HEK293T (cell line): ENCODE results near the gene GATA3.
"Not testable (repeated sequence)": the region's sequence is repeated elsewhere in the genome, so short reads cannot be mapped to it uniquely, and the experiment has no call there.

Source experiments
- CTCF ChIA-PET: fragments of 350-600 bp; formaldehyde crosslinking; extraction: SDS; loops from one replicate; lab custom pipeline; 2021; ENCODE audit warnings: antibody characterized with exemption, inconsistent platforms; lab: Yijun Ruan, JAX
- POLR2A ChIA-PET: fragments of 350-600 bp; formaldehyde crosslinking; extraction: SDS; loops from one replicate; lab custom pipeline; 2020; ENCODE audit warnings: antibody characterized with exemption, inconsistent platforms; lab: Yijun Ruan, JAX
- DNase-seq: peaks from one replicate; pipeline ENCODE4 v3.0.0; 2012; ENCODE audit warnings: mixed read lengths; ENCODE audit errors: extremely low spot score
- ARNT ChIP-seq: fragments of 450-650 bp; IDR thresholded peaks from 2 replicates; pipeline ENCODE4 v1.6.1; 2017; ENCODE audit warnings: mild to moderate bottlenecking
- BHLHE40 ChIP-seq: fragments of 450-650 bp; IDR thresholded peaks from 2 replicates; pipeline ENCODE4 v1.6.1; 2016; ENCODE audit warnings: mild to moderate bottlenecking, moderate library complexity, borderline replicate concordance
- CTBP1 ChIP-seq: fragments of 450-650 bp; IDR thresholded peaks from 2 replicates; pipeline ENCODE4 v1.6.1; 2016; ENCODE audit warnings: borderline replicate concordance
- ELF4 ChIP-seq: fragments of 450-650 bp; IDR thresholded peaks from 2 replicates; pipeline ENCODE4 v1.6.1; 2017; ENCODE audit warnings: antibody characterized with exemption
- FOXA1 ChIP-seq: fragments of 450-650 bp; IDR thresholded peaks from 2 replicates; pipeline ENCODE4 v1.6.1; 2016; ENCODE audit warnings: mild to moderate bottlenecking
- FOXK2 ChIP-seq: fragments of 450-650 bp; IDR thresholded peaks from 2 replicates; pipeline ENCODE4 v1.6.1; 2016; ENCODE audit warnings: mild to moderate bottlenecking
- FOXM1 ChIP-seq: fragments of 450-650 bp; IDR thresholded peaks from 2 replicates; pipeline ENCODE4 v1.6.1; 2017; ENCODE audit warnings: mild to moderate bottlenecking, borderline replicate concordance
- HDGF ChIP-seq: fragments of 450-650 bp; IDR thresholded peaks from 2 replicates; pipeline ENCODE4 v1.6.1; 2017; ENCODE audit warnings: antibody characterized with exemption, borderline replicate concordance
- L3MBTL2 ChIP-seq: fragments of 450-650 bp; conservative IDR thresholded peaks from 2 replicates; pipeline ENCODE4 v1.6.1; 2016; ENCODE audit warnings: mild to moderate bottlenecking
- LEF1 ChIP-seq: fragments of 450-650 bp; IDR thresholded peaks from 2 replicates; pipeline ENCODE4 v1.6.1; 2017; ENCODE audit warnings: mild to moderate bottlenecking, borderline replicate concordance
- NFRKB ChIP-seq: fragments of 450-650 bp; IDR thresholded peaks from 2 replicates; pipeline ENCODE4 v1.6.1; 2016; ENCODE audit warnings: mild to moderate bottlenecking, moderate library complexity
- SP1 ChIP-seq: fragments of 450-650 bp; IDR thresholded peaks from 2 replicates; pipeline ENCODE4 v1.6.1; 2017
- SUZ12 ChIP-seq: fragments of 450-650 bp; IDR thresholded peaks from 2 replicates; pipeline ENCODE4 v1.6.1; 2016; ENCODE audit warnings: mild to moderate bottlenecking
- TARDBP ChIP-seq: fragments of 450-650 bp; IDR thresholded peaks from 2 replicates; pipeline ENCODE4 v1.6.1; 2016
- ZNF384 ChIP-seq: fragments of 450-650 bp; IDR thresholded peaks from 2 replicates; pipeline ENCODE4 v1.6.1; 2016
- TF ChIP-seq, protein P1 (sequence below): fragments of 450-650 bp; IDR thresholded peaks from 2 replicates; pipeline ENCODE4 v1.6.1; 2016

Gene GATA3

GRCh38 chr10:8013619-8014018 lies 40.9 kb upstream of the GATA3 start:
- POLR2A ChIA-PET = no interaction called here
- TF ChIP-seq L3MBTL2 (no peak), FOXA1 (no peak)
- CTCF ChIA-PET = no interaction called here
- DNase-seq = no peak

GRCh38 chr10:8014649-8015048 lies 39.8 kb upstream of the GATA3 start:
- DNase-seq = no peak
- ChIA-PET POLR2A (no interaction called here), CTCF (no interaction called here)
- no peak for TF ChIP-seq CTBP1
- TF ChIP-seq ZNF384 = no peak
- no peak for TF ChIP-seq FOXM1
- TF ChIP-seq, protein P1, sequence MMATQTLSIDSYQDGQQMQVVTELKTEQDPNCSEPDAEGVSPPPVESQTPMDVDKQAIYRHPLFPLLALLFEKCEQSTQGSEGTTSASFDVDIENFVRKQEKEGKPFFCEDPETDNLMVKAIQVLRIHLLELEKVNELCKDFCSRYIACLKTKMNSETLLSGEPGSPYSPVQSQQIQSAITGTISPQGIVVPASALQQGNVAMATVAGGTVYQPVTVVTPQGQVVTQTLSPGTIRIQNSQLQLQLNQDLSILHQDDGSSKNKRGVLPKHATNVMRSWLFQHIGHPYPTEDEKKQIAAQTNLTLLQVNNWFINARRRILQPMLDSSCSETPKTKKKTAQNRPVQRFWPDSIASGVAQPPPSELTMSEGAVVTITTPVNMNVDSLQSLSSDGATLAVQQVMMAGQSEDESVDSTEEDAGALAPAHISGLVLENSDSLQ = no peak
- TF ChIP-seq FOXA1 = no peak
- no peak for TF ChIP-seq SP1
- no peak for TF ChIP-seq NFRKB
- no peak for TF ChIP-seq SUZ12
- TF ChIP-seq FOXK2 = no peak
- no peak for TF ChIP-seq HDGF
- no peak for TF ChIP-seq BHLHE40
- TF ChIP-seq ARNT = no peak
- no peak for TF ChIP-seq L3MBTL2
- no peak for TF ChIP-seq LEF1
- no peak for TF ChIP-seq ELF4
- no peak for TF ChIP-seq TARDBP

DNA sequence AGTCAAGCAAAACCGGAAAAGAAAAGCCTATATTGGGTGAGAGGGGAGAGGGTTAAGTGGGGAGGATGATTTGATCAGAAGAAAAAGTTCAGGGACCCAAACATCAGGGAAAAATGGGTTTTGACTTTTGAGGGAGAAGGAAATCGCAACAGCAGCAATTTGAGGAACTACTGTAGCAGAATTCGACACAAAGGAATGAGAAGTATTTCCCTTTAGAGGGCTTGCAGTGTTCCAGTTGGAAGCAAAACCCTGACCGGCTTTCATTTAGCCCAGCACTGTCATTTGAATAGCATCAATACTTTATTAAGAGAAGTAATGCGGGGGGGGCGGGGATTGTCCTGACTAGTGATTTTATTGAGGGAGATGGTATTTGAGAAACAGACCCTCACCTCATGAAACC lies 37.2 kb upstream of the GATA3 start:
- DNase-seq = no peak
- POLR2A ChIA-PET = no interaction called here
- CTCF ChIA-PET = no interaction called here
- TF ChIP-seq FOXM1 = no peak
- TF ChIP-seq CTBP1 = no peak
- no peak for TF ChIP-seq ARNT
- TF ChIP-seq SUZ12 = no peak
- no peak for TF ChIP-seq BHLHE40
- no peak for TF ChIP-seq LEF1
- TF ChIP-seq HDGF = no peak
- no peak for TF ChIP-seq SP1
- TF ChIP-seq ELF4 = no peak
- TF ChIP-seq, protein P1 = no peak
- TF ChIP-seq ZNF384 = no peak
- no peak for TF ChIP-seq FOXK2
- no peak for TF ChIP-seq NFRKB
- no peak for TF ChIP-seq L3MBTL2

- POLR2A ChIA-PET = no interaction called here
- TF ChIP-seq FOXA1 = no peak
- no peak for TF ChIP-seq ZNF384
- no peak for TF ChIP-seq ELF4
- no peak for TF ChIP-seq FOXM1
- no peak for TF ChIP-seq FOXK2
- no peak for TF ChIP-seq L3MBTL2
- no peak for DNase-seq
- CTCF ChIA-PET = no interaction called here
These were observed 31.2 kb upstream of the GATA3 start for GRCh38 chr10:8023321-8023720.

GRCh38 chr10:8023851-8024250 lies 30.6 kb upstream of the GATA3 start:
- no peak for TF ChIP-seq LEF1
- no peak for TF ChIP-seq ARNT
- no peak for TF ChIP-seq NFRKB
- no peak for TF ChIP-seq FOXA1
- TF ChIP-seq SP1 = no peak
- no peak for TF ChIP-seq HDGF
- no peak for TF ChIP-seq FOXM1
- TF ChIP-seq CTBP1 = no peak
- no peak for TF ChIP-seq SUZ12
- TF ChIP-seq TARDBP = no peak
- TF ChIP-seq BHLHE40 = no peak
- no peak for TF ChIP-seq ZNF384
- no peak for TF ChIP-seq ELF4
- no peak for TF ChIP-seq L3MBTL2
- TF ChIP-seq, protein P1 = no peak
- CTCF ChIA-PET = no interaction called here
- POLR2A ChIA-PET = no interaction called here
- DNase-seq = no peak

DNA sequence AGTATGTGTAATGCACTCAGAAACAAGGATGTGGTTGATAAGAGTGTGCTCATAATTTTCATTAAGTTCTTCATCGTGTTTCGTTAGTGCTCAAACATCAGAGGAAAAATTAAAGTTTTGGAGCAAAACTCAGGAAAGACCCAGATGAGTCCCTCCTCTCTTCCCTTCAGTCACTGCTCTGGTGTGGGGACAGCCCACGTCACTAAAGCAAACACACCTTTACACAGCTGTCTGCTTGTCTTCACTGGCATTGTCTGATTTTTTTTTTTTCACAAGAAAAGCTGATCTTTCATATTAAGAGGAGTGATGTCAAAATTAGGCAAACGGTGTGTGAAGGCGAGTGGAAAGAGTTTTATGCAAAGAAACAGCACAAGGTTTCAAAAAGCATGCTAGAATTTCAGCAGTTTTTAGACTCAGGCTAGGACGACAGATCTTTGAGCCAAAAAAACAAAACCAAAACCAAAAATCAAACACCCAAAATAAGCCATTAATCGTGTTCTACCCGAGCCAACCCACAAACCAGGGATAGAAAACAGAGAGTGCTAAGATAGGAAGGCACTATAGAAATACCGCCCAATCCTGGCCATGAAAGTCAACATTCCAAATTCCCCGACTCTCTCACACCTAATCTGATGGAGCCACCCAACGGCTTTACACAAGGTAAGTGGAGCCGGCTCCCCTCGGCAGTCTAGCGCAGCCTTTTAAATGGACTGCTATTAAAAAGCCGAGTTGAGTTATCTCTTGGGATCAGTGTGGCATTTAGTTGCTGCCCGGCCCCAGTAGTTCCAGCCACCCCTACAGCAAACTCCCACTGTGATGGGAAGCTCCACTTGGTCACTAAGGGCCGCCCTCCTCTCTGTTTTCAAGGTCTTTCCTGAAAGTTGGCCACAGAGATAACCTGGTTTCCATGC lies 27.9 kb upstream of the GATA3 start:
- POLR2A ChIA-PET = no interaction called here
- no peak for DNase-seq
- CTCF ChIA-PET = no interaction called here
- TF ChIP-seq CTBP1 (no peak), L3MBTL2 (no peak)

GRCh38 chr10:8031211-8031610 lies 23.3 kb upstream of the GATA3 start:
- POLR2A ChIA-PET, CTCF ChIA-PET, DNase-seq: not testable (repeated sequence)
